GM19099 (cell line): ENCODE measurements around the gene SEMA5A.

Experiments used
- POLR2A ChIP-seq: IDR thresholded peaks from 3 replicates; pipeline ENCODE4 v1.6.1; 2011; ENCODE audit warnings: low read depth; ENCODE audit not compliant: insufficient read length; ENCODE audit errors: extremely low read depth

Gene SEMA5A

DNA sequence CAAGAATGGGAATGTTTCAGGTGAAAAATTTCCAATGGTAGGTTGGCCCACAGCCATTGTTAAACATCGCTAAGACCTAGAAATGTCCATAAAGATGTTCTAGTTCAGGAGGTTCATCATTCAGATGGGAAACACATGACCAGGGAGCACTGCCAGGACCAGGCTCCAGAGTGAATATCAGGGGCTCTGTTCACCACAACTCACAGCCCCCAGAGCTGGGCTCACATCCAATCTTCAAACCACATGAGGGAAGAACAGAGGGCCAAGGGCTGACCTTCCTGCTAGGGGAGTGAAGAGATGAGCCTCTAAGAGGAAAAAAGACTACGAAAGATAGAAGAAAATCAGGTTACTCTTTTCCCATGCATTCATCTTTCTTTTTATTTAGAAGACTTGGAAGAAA, 205.8 kb downstream of the SEMA5A start:
- no peak for TF ChIP-seq POLR2A

DNA sequence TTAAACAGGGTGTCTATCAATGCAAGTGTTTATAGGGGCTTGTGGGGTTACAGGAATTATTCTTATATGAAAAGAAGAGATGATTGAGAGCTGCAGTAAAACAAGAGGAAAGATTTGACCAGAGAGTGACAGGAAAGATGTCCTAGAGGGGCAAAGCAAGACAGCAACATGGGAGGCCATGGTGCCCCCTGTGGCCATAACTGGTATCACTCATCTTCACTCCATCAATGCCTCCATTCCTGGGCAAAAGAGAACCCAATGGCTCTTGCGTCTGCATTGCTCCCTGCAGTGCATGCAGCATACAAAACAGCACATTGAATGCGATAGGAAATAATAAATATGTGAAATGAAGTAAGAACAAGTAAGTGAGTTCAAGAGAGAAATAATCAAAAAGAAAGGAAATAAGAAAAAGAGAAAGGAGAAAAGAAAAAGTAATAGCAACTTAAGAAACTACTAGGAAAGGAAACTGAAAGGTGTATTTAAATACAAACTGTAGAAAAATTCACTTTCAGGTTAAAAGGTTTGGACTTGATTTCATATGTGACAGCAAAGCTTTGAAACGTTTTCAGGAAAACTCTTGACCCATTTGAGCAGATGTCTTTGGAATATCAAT, 206.6 kb downstream of the SEMA5A start:
- TF ChIP-seq POLR2A, result no peak

DNA sequence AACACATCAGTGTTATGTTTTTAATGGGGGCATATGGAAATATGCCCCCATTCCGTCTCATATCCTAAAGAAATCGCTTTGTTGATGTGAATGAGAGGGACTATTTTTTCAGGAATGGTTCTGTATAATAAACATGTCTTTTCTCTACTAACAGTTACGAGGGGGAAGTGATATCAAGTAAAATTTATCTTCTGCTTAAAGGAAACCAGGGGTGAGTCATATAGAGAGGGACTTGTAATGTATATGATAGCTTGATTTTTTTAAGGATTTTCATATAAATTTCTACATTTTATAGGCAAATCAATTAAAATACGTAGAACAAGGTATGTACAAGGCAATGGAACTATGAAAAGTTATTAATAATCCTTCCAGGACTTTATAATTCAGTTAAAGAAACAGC, 207.1 kb downstream of the SEMA5A start:
- TF ChIP-seq POLR2A, result no peak

DNA sequence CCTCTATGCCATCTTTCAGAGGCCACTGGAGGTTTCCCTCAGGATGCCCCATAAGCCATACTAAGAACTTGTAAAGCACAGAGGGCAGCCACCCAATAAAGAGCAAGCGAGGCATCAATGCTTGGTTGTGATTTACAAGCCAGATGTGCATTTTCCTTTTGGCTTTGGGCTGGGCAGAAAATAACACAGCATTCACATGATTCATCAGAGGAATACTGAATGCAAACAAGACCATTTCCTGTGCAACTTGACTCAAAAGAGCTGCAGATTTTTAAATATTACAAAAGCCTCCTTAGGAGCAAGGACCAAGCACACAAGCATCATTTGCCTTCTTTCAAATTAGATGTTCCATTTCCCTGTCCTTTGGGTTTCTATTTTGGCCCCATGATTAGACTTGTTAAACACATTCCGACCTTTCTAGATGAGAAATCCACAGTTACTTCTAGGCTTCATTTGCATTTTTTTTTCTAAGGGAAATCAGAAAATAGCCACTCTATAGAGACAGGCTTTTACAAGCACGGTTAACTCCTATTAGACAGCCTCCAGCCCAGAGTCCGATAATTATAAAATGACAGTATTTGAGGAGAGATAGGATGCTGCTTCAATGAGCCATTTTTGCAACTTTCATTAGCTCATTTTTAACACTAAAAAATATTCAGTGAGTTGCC, 207.8 kb downstream of the SEMA5A start:
- no peak for TF ChIP-seq POLR2A

DNA sequence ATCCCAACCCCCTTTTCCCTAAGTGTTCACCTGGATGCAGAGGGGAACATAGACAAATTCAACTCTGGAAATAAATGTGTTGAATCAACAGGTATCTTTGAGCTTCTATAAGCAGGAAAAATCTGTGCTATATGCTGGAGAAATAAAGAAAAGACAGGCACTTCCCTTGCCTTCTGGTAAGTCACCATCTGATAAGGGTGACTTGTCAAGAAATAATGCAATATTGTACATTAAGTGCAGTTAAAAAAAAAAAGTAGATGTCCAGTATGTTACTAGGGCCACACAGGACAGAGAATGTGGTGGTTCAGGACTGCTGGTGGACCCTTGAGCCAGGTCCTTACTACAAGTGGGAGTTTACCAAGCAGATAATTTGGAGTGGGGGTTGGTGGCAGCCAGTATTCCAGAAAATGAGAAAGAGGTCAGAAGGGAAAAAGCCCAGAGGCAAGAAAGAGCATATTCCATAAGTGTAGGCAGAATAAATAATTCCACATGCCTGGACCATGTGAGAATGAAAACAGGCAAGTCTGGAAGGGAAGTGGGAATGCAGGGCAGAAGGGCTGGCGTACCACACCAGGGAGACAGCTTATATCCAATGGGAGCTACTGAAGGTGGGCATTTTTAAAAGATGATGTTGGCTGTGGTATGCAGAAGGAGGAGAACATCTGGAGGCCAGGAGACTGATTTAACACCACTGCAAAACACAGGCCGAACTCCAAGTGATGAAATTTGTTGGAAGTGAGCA, 209.9 kb downstream of the SEMA5A start:
- no peak for TF ChIP-seq POLR2A

DNA sequence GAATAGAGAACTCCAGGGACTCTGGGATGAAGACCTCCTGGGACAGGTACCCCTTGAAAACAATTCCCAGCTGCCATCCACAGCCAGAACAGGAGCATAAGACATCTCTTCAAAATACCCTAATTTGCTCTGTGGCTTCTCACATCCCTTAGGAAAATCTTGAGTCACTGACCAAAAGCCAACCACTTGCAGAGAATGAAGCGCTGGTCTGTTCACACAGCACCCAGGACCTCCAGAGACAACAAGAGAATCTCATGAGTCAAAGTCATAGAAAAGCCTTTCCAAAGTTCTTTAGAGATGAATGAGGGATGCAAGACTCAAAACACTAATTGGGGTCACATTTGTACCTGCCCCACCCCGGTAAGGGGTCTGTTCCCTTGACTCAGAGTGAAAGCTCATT, 210.6 kb downstream of the SEMA5A start:
- TF ChIP-seq POLR2A, result no peak

DNA sequence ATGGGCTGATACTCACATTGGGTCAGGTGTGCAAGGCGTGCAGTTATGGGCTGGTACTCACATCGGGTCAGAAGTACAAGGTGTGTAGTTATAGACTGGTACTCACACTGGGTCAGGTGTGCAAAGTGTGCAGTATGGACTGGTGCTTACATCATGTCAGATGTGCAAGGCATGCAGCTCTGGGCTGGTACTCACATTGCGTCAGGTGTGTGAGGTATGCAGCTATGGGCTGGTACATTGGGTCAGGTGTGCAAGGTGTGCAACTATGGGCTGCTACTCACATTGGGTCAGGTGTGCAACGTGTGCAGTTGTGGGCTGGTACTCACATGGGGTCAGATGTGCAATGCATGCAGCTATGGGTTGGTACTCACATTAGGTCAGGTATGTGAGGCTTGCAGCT, 213.8 kb downstream of the SEMA5A start:
- no peak for TF ChIP-seq POLR2A

DNA sequence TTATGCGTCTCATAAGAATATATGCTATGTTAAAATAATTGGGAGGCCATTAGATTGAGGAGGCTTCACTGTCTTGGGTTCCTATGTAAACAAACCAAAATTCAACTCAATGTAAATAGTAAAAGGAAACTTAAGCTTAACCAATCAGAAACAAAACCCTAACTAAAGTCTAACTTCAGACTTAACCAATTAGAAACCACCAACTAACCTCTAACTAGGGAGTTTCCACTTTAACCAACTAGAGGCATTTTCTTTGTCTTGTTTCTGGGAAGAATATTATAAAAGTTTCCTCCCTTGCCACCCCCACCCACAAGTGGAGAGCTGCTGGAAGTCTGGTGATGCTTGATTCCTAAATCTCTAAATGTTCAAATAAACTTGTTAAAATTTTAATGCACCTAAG, 214.5 kb downstream of the SEMA5A start:
- TF ChIP-seq POLR2A, result no peak

DNA sequence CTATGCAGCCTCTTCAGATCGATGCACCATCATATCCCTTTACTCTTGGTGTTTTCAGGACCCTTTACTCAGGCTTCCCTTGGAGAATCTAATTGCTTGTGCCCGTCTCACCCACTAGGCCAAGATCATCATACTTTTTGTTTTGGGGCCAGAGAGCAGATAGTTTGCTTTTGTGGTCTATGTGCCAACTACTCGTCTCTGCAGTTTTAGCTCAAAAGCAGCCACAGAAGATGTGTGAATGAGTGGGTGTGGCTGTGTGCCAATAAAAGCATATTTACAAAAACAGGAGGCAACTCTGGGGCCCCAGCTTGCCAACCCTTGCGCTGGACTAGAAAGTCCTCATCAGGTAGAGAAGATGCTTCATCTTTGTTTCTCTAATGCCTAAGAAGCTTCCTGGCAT, 216.8 kb downstream of the SEMA5A start:
- TF ChIP-seq POLR2A, result no peak

DNA sequence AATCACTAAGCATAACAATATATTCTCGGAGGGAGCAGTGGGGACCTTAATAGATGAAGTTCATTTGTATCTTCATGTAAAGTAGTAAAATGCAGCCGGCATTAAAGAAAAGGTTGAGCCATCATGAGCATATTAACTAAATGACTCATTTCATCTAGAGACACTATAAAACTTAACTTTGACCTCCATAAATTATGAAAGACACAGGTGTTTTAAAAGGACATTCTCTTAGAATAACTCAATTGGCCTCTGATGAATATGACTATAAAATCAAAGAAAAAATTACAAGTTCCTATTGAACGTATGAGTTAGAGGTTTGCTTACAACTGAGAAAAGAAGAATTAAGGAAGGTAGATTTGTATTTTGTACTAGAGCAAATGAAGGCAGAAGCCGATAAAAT, 220.3 kb downstream of the SEMA5A start:
- no peak for TF ChIP-seq POLR2A

DNA sequence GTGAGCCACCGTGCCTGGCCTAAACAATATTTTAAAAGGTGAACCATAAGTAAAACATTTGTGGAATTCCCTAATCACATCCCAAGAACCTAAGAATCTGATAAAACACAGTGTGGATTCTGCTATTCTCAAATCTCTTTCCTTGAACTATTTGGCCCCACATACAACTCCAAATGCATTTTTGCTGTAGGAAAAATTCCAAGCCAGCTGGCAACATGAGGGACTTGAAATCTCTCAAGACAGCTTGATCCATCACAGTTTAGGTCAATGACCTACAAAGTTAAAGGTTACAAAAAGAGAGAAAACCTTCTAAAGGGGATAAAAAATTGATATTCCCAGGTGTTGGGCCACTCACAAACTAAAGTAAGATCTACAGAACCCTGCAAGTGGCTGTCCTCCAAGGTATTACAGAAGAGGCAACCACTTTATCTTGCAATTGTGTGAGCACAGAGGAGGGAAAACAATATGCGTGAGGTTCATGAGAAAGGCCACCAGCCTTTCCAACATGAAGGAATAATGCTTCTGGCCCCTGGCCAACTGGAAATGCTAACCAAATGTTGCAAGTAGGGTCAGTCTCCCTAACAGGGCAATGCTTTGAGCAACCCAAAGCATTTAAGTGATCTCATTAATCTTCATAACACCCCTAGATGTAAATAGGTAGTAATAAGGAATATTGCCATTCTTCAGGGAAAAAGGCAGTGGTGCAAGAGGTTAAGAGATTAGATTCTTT, 221.4 kb downstream of the SEMA5A start:
- TF ChIP-seq POLR2A, result no peak

DNA sequence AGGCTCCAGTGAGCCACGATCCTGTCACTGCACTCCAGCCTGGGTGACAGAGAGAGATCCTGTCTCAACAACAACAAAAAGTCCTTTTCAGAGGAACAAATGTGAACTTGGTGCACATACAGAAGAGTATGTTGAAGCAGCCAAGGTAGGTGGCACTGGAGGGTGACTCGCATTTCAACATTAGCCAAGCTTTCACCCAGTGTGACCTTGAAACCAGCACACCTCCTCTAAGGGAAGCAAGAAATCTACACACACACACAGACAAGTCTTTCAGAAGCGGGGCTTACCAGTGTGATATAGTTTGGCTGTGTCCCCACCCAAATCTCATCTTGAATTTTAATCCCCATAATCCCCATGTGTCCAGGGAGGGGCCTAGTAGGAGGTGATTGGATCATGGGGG, 225.2 kb downstream of the SEMA5A start:
- TF ChIP-seq POLR2A, result no peak

DNA sequence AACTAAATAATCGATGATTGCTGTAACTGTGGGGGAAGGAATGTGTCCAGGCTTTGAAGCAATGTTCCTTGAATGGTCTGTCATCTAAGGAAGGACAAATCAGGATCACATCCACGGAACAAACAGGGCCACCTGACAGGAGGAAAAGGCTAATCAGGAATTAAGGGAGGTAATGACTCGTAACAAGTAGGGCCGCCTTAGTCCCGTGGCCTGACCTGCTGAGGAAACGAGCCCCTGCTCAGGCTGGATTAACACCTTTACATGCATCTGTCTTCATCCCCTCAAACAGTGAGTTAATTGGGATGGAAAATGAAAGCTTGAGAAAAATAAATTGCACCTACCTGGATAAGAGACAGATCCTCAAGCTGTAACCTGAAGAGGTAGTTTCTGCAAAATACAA, 227.8 kb downstream of the SEMA5A start:
- TF ChIP-seq POLR2A, result no peak

DNA sequence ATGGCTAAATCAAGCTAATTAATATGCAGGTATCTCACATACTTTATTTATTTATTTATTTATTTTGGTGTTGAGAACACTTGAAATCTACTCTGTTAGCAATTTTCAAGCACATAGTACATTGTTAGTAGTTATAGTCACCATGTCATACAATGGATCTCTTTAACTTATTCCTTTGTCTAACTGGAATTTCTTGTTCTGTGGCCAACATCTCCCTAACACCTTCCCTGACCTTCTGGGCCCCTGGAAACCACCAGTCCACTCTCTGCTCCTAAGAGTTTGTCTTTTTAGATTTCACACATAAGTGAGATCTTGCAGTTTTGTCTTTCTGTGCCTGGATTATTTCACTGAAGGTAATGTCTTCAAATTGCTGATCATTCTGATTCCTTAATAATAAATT, 229.1 kb downstream of the SEMA5A start:
- no peak for TF ChIP-seq POLR2A

DNA sequence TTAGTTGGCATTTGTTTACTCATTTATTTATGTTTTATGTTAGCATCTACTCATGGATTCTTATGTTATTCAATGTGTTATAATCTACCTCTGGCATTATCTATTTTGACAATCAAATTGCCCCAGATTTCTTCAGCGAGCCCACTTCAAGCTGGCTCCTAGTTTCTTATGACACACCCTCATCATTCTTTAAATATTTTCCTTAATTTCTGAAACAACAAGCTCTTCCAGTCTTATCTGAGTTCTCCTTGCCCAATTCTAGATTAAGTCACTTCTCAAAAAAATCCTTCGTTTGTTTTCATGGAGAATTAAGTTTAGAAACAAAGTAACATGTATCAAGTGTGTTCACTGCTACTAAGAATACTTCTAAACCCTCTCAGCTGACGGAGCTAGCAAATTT, 229.8 kb downstream of the SEMA5A start:
- no peak for TF ChIP-seq POLR2A
